Fibroblast of villous mesenchyme (primary cell): ENCODE data around the gene SNX25. TPM values are rescaled to one million over a fixed set of nuclear protein-coding genes. Genes with fewer than 3 reads are reported as not detected.

Experiments
- DNase-seq: peaks from one replicate; pipeline ENCODE4 v3.0.0-alpha.2; 2010; ENCODE audit warnings: low read depth
- H3K4me3 ChIP-seq: 2 replicates; pipeline ENCODE4 v1.5.1; 2011; ENCODE audit warnings: low read depth, mild to moderate bottlenecking, low read length
- CTCF ChIP-seq: IDR thresholded peaks from 2 replicates; pipeline ENCODE4 v1.5.1; 2012; ENCODE audit warnings: low read depth, mild to moderate bottlenecking, low read length; ENCODE audit not compliant: insufficient read depth
- total RNA-seq: library from RNA; depleted of rRNA; stranded (reverse); fragments of >200 nt; gene quantifications from 2 replicates; pipeline ENCODE4 v1.2.3, GENCODE V29; 2012

The SNX25 gene
- total RNA-seq = 29.6 and 47.1 TPM in 2 replicates

GRCh38 chr4:185209031-185209851 is at the start of gene SNX25:
TSS of gene SNX25 (plus strand) at chr4:185209598. CDS start at chr4:185209827, 229 bp downstream.
- no peak for TF ChIP-seq CTCF
- peak within 1 kb of the TSS; percentile 89 for H3K4me3 ChIP-seq
- peak; percentile 76 for DNase-seq

- DNase-seq = peak; percentile 95
- TF ChIP-seq CTCF = no peak
These were observed 43.8 kb upstream of the SNX25 start for GRCh38 chr4:185165605-185166063.

GRCh38 chr4:185167234-185167633 is 42.2 kb upstream of the SNX25 start:
- no peak overlapping the region for H3K4me3 ChIP-seq
- no peak for TF ChIP-seq CTCF
- DNase-seq = peak; percentile 35

More at GRCh38 chr4:185165605-185166063, 43.8 kb upstream of the SNX25 start:
- no peak overlapping the region for H3K4me3 ChIP-seq

- no peak overlapping the region for H3K4me3 ChIP-seq
- no peak for TF ChIP-seq CTCF
- DNase-seq = no peak
These were observed 37.9 kb upstream of the SNX25 start for GRCh38 chr4:185171373-185172071.

GRCh38 chr4:185179488-185179887 is 29.9 kb upstream of the SNX25 start:
- no peak for DNase-seq
- no peak overlapping the region for H3K4me3 ChIP-seq
- no peak for TF ChIP-seq CTCF

- H3K4me3 ChIP-seq = no peak overlapping the region
- TF ChIP-seq CTCF = no peak
- DNase-seq = no peak
These were observed 27.2 kb upstream of the SNX25 start for GRCh38 chr4:185182239-185182638.
